Neural progenitor cell (in vitro differentiated cells): ENCODE measurements around the gene PLIN5. TPM values are rescaled to one million over a fixed set of nuclear protein-coding genes. Genes with fewer than 3 reads are reported as not detected.

Experiments used
- DNase-seq: peaks from one replicate; pipeline ENCODE4 v3.0.0-alpha.2; 2016; ENCODE audit warnings: low spot score
- H2AFZ ChIP-seq: fragments of 200-600 bp; sonication (generic); replicated peaks from 2 replicates; pipeline ENCODE4 v1.6.1; 2016; ENCODE audit warnings: antibody characterized with exemption
- H3F3A ChIP-seq: fragments of 200-600 bp; sonication (generic); 2 replicates; pipeline ENCODE4 v1.6.1; 2016; ENCODE audit warnings: antibody characterized with exemption, low read depth
- H3K27ac ChIP-seq: fragments of 200-600 bp; sonication (generic); 2 replicates; pipeline ENCODE4 v1.5.1; 2016; ENCODE audit warnings: mild to moderate bottlenecking
- H3K27me3 ChIP-seq: fragments of 200-600 bp; sonication (generic); 2 replicates; pipeline ENCODE4 v1.6.1; 2016; ENCODE audit warnings: mild to moderate bottlenecking, moderate library complexity
- H3K36me3 ChIP-seq: fragments of 200-600 bp; sonication (generic); 2 replicates; pipeline ENCODE4 v1.5.1; 2016
- H3K4me1 ChIP-seq: fragments of 200-600 bp; sonication (generic); 2 replicates; pipeline ENCODE4 v1.6.1; 2016; ENCODE audit warnings: mixed run types
- H3K4me2 ChIP-seq: fragments of 200-600 bp; sonication (generic); 2 replicates; pipeline ENCODE4 v1.6.1; 2016
- H3K4me3 ChIP-seq: fragments of 200-600 bp; sonication (generic); 2 replicates; pipeline ENCODE4 v1.5.1; 2016
- H3K79me2 ChIP-seq: fragments of 200-600 bp; sonication (generic); 2 replicates; pipeline ENCODE4 v1.6.1; 2016; ENCODE audit warnings: low read depth
- H3K9ac ChIP-seq: fragments of 200-600 bp; sonication (generic); 2 replicates; pipeline ENCODE4 v1.6.1; 2016
- H3K9me3 ChIP-seq: fragments of 200-600 bp; sonication (generic); 2 replicates; pipeline ENCODE4 v1.5.1; 2016; ENCODE audit warnings: low read depth
- H4K20me1 ChIP-seq: fragments of 200-600 bp; sonication (generic); 2 replicates; pipeline ENCODE4 v1.6.1; 2016; ENCODE audit warnings: low read depth
- H3K27ac Mint-ChIP-seq: 3 replicates; pipeline ENCODE4 v1.8.0; 2021; ENCODE audit warnings: mixed read lengths
- H3K27me3 Mint-ChIP-seq: 2 replicates; pipeline ENCODE4 v1.8.0; 2022; ENCODE audit warnings: low read depth, mild to moderate bottlenecking, inconsistent platforms, moderate library complexity, mixed read lengths; ENCODE audit not compliant: insufficient read depth
- H3K36me3 Mint-ChIP-seq: 3 replicates; pipeline ENCODE4 v1.8.0; 2021; ENCODE audit warnings: mixed read lengths
- H3K4me1 Mint-ChIP-seq: 3 replicates; pipeline ENCODE4 v1.8.0; 2021; ENCODE audit warnings: mixed read lengths
- H3K4me3 Mint-ChIP-seq: 3 replicates; pipeline ENCODE4 v1.8.0; 2021; ENCODE audit warnings: mild to moderate bottlenecking, moderate library complexity, mixed read lengths
- H3K9me3 Mint-ChIP-seq: 3 replicates; pipeline ENCODE4 v1.8.0; 2020; ENCODE audit warnings: mixed read lengths
- CTCF ChIP-seq: fragments of 200-600 bp; sonication (generic); IDR thresholded peaks from 2 replicates; pipeline ENCODE4 v1.5.1; 2017; ENCODE audit warnings: antibody characterized with exemption, mild to moderate bottlenecking
- EZH2 ChIP-seq: fragments of 200-600 bp; sonication (generic); IDR thresholded peaks from 2 replicates; pipeline ENCODE4 v1.6.1; 2017; ENCODE audit warnings: antibody characterized with exemption, mild to moderate bottlenecking, moderate library complexity
- EZH2phosphoT487 ChIP-seq: fragments of 200-600 bp; sonication (generic); IDR thresholded peaks from 2 replicates; pipeline ENCODE4 v1.6.1; 2017; ENCODE audit warnings: antibody characterized with exemption
- total RNA-seq: library from RNA; depleted of rRNA; stranded (reverse); fragments of >200 nt; gene quantifications from 2 replicates; pipeline ENCODE4 v1.2.3, GENCODE V29; 2015; ENCODE audit warnings: low replicate concordance

PLIN5 gene
- total RNA-seq, 1 donor from 2014 or later = 1.2 TPM

- H3K36me3 ChIP-seq = no peaks in the 10 kb centered on the region
Observed at GRCh38 chr19:4511300-4512054, 23.5 kb downstream of the PLIN5 start.

DNA sequence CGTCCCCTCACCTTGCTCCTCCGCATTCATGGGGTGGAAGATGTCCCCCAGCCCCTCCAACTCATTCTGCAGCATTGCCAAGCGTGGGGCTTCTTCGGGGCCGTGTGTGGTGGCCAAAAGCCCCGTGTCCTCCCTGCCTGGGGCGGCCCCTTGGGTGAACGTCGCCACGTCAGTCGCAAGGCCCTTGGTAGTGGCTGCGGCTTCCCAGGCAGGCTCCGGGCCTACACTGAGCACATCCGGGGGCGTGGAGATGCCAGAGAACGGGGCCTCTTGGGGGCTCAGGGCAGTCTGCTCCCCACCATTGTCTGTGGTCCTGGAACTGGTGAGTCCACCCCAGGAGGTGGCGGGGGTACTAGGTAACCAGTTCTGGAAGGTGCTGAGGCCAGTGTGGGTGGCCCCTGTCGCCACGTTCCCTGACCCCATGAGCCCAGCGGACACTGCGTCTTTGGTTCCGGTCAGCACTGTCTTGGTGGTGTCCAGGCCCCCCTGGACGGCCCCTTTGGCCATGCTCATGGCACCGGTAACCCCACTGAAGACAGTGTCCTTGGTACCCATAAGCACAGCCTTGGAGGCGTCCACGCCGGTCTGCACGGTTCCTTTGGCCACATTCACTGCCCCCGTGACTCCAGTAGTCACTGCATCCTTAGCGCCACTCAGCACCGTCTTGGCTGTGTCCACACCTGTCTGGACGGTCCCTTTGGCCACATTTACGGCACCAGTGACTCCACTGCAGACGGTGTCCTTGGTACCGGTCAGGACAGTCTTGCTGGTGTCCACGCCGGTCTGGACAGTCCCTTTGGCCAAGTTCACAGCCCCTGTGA is 24.4 kb downstream of the PLIN5 start:
- no peak for DNase-seq
- Histone ChIP-seq H3K27ac (no peak overlapping the region), H2AFZ (no peak overlapping the region), H3K4me2 (no peak overlapping the region), H3K27me3 (peaks cover 24% of the 10 kb centered on the region), H3K36me3 (no peaks in the 10 kb centered on the region), H3K9me3 (no peaks in the 10 kb centered on the region), H3K79me2 (no peaks in the 10 kb centered on the region), H3F3A (no peaks in the 10 kb centered on the region), H3K4me3 (no peak overlapping the region), H3K4me1 (no peaks in the 10 kb centered on the region), H4K20me1 (peaks cover 3% of the 10 kb centered on the region), H3K9ac (no peak overlapping the region)
- TF ChIP-seq EZH2phosphoT487 (no peak), CTCF (no peak), EZH2 (no peak)
- peaks cover 6% of the 10 kb centered on the region for H3K36me3 Mint-ChIP-seq
- no peak overlapping the region for H3K27ac Mint-ChIP-seq
- H3K9me3 Mint-ChIP-seq = no peaks in the 10 kb centered on the region
- H3K27me3 Mint-ChIP-seq = peaks cover 14% of the 10 kb centered on the region
- no peaks in the 10 kb centered on the region for H3K4me1 Mint-ChIP-seq
- no peak overlapping the region for H3K4me3 Mint-ChIP-seq

More at GRCh38 chr19:4511300-4512054, 23.5 kb downstream of the PLIN5 start:
- H3K27ac ChIP-seq = no peak overlapping the region
- H4K20me1 ChIP-seq = no peaks in the 10 kb centered on the region
- Mint-ChIP-seq H3K9me3 (no peaks in the 10 kb centered on the region), H3K36me3 (no peaks in the 10 kb centered on the region), H3K27ac (no peak overlapping the region), H3K4me3 (no peak overlapping the region), H3K4me1 (no peaks in the 10 kb centered on the region), H3K27me3 (peaks cover 13% of the 10 kb centered on the region)
- no peak overlapping the region for H3K4me2 ChIP-seq
- H3K4me3 ChIP-seq = no peak overlapping the region
- no peak overlapping the region for H3K9ac ChIP-seq
- no peaks in the 10 kb centered on the region for H3K79me2 ChIP-seq
- peaks cover 1% of the 10 kb centered on the region for H3K4me1 ChIP-seq
- H2AFZ ChIP-seq = no peak overlapping the region
- no peaks in the 10 kb centered on the region for H3F3A ChIP-seq
- no peak for DNase-seq
- TF ChIP-seq EZH2phosphoT487 = no peak
- no peaks in the 10 kb centered on the region for H3K9me3 ChIP-seq
- peaks cover 26% of the 10 kb centered on the region for H3K27me3 ChIP-seq

DNA sequence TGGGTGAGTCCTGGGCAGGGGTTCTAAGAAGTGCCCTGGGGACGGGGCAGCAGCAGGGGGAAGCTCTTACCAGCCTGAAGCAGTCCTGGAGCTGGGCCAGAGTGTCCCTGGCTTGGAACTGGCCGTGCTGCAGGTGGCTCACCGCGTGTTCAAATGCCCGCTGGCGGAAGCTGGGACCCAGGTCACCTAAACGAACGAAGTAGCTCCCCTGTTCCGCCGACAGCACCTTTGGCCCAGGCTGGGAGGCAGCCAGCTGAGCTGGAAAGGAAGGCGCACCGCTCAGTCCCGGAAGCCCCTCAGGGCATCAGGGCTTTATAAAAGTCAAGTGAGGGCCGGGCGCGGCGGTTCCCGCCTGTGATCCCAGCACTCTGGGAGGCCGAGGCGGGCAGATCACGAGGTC is 26.3 kb downstream of the PLIN5 start:
- H3K9me3 Mint-ChIP-seq = no peaks in the 10 kb centered on the region
- no peaks in the 10 kb centered on the region for H3K79me2 ChIP-seq
- peaks cover 13% of the 10 kb centered on the region for H4K20me1 ChIP-seq
- H3K4me3 ChIP-seq = no peak overlapping the region
- H3K4me1 ChIP-seq = peaks cover 1% of the 10 kb centered on the region
- peaks cover 9% of the 10 kb centered on the region for H3K36me3 Mint-ChIP-seq
- no peaks in the 10 kb centered on the region for H3K9me3 ChIP-seq
- H3K9ac ChIP-seq = no peak overlapping the region
- no peak overlapping the region for H3K4me3 Mint-ChIP-seq
- H3K36me3 ChIP-seq = no peaks in the 10 kb centered on the region
- DNase-seq = no peak
- H3K27ac Mint-ChIP-seq = no peak overlapping the region
- no peak overlapping the region for H3K27ac ChIP-seq
- H3F3A ChIP-seq = no peaks in the 10 kb centered on the region
- peaks cover 11% of the 10 kb centered on the region for H3K27me3 Mint-ChIP-seq
- TF ChIP-seq CTCF = no peak
- no peak for TF ChIP-seq EZH2phosphoT487
- TF ChIP-seq EZH2 = no peak
- H3K27me3 ChIP-seq = peaks cover 11% of the 10 kb centered on the region
- H2AFZ ChIP-seq = no peak overlapping the region
- H3K4me2 ChIP-seq = no peak overlapping the region
- no peaks in the 10 kb centered on the region for H3K4me1 Mint-ChIP-seq
